H1 (cell line): ENCODE measurements around the gene ANGPTL8. TPM values are rescaled to one million over a fixed set of nuclear protein-coding genes. Genes with fewer than 3 reads are reported as not detected.

Experiments
- BACH1 ChIP-seq: IDR thresholded peaks from 2 replicates; pipeline ENCODE4 v1.6.1; 2012; ENCODE audit warnings: low read length, improper control_type of control experiment
- BRCA1 ChIP-seq: IDR thresholded peaks from 2 replicates; pipeline ENCODE4 v1.6.1; 2012; ENCODE audit warnings: low read depth, low read length, improper control_type of control experiment
- CREB1 ChIP-seq: IDR thresholded peaks from 2 replicates; pipeline ENCODE4 v1.6.1; 2012; ENCODE audit warnings: inconsistent platforms
- EGR1 ChIP-seq: IDR thresholded peaks from 2 replicates; pipeline ENCODE4 v1.6.1; 2011; ENCODE audit warnings: low read depth, low read length, borderline replicate concordance
- FOSL1 ChIP-seq: IDR thresholded peaks from 2 replicates; pipeline ENCODE4 v1.6.1; 2011; ENCODE audit warnings: mild to moderate bottlenecking, low read depth, low read length, moderate library complexity; ENCODE audit not compliant: insufficient read depth
- JUN ChIP-seq: IDR thresholded peaks from 2 replicates; pipeline ENCODE4 v1.6.1; 2011; ENCODE audit warnings: low read depth, mild to moderate bottlenecking, improper control_type of control experiment, low read length
- KDM5A ChIP-seq: fragments of 200-600 bp; IDR thresholded peaks from 2 replicates; pipeline ENCODE4 v1.7.1; 2012; ENCODE audit warnings: mild to moderate bottlenecking, low read length, inconsistent platforms, mixed read lengths
- NRF1 ChIP-seq: IDR thresholded peaks from 2 replicates; pipeline ENCODE4 v1.6.1; 2011; ENCODE audit warnings: mild to moderate bottlenecking, low read depth, low read length, improper control_type of control experiment
- PHF8 ChIP-seq: fragments of 200-600 bp; sonication (generic); conservative IDR thresholded peaks from 2 replicates; pipeline ENCODE4 v1.7.1; 2012; ENCODE audit warnings: low read depth, mild to moderate bottlenecking, inconsistent platforms, low read length, moderate library complexity
- RXRA ChIP-seq: IDR thresholded peaks from 2 replicates; pipeline ENCODE4 v1.6.1; 2011; ENCODE audit warnings: low read depth, mild to moderate bottlenecking, low read length, moderate library complexity; ENCODE audit not compliant: insufficient read depth
- SIRT6 ChIP-seq: IDR thresholded peaks from one replicate; pipeline ENCODE4 v1.7.1; 2012; ENCODE audit warnings: low read length, inconsistent platforms
- polyA plus RNA-seq, 7 experiments: library from polyadenylated mRNA; depleted of rRNA in 3 of 7; stranded (reverse) in 5 of 7; unstranded in 2 of 7; fragments of >200 nt in 5 of 7; fragments of 200-250 nt in 2 of 7; gene quantifications; 1 replicate in 5 of 7; 2 replicates in 1 of 7; 4 replicates in 1 of 7; pipeline versions ENCODE4 v1.2.1 to v1.2.3, GENCODE V29; 2011 to 2013; ENCODE audit warnings: missing spikeins in 2 of 7, mixed read lengths in 2 of 7
- total RNA-seq: library from RNA; stranded (reverse); fragmentation: NEBNext Ultra II Directional; extraction: Animal tissue kit (Norgen Biotek cat#: 25700); gene quantifications from 2 replicates; pipeline ENCODE4 v1.2.1, GENCODE V29; 2021
- TF ChIP-seq, protein P1 (sequence below): IDR thresholded peaks from 2 replicates; pipeline ENCODE4 v1.6.1; 2012; ENCODE audit warnings: inconsistent platforms

The ANGPTL8 gene
- total and polyA plus RNA-seq, 2 of the 8 experiments (the other 6 are each of a cell fraction or from before 2014, with no cell fraction given), result not detected

DNA sequence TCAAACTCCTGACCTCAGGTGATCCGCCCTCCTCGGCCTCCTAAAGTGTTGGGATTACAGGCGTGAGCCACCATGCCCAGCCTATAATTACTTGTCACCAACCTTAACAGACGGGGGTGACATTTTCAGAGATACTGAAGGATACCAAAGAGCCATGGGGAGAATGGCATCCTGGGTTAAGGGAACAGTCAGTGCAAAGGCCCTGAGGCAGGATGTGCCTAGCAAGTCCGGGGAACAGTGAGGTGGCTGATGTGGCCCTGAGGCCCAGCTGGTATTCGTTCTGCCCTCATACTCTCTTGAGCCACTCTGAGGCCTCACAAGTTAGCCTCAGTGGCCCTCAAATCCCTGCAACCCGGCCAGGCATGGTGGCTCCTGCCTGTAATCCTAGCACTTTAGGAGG is 15.0 kb upstream of the ANGPTL8 start (continued):
- TF ChIP-seq RXRA (no peak), CREB1 (no peak), KDM5A (no peak), BACH1 (no peak), SIRT6 (no peak), BRCA1 (no peak), PHF8 (no peak), EGR1 (no peak), NRF1 (no peak), FOSL1 (no peak), JUN (no peak)
- TF ChIP-seq, protein P1, sequence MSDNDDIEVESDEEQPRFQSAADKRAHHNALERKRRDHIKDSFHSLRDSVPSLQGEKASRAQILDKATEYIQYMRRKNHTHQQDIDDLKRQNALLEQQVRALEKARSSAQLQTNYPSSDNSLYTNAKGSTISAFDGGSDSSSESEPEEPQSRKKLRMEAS, result no peak
- TF ChIP-seq, all 59 proteins: peak for 0
